HepG2 (cell line): Measurements from ENCODE around the gene NCKIPSD. TPM values are rescaled to one million over a fixed set of nuclear protein-coding genes. Genes with fewer than 3 reads are reported as not detected.
A peak's percentile ranks its signal among the peaks of the same experiment; 100 is the strongest.

Experiments
- ADNP ChIP-seq: sonication (generic); formaldehyde crosslinking; IDR thresholded peaks from 2 replicates; pipeline ENCODE4 v1.4.0; 2020; ENCODE audit warnings: missing genetic modification reagents
- DPF2 ChIP-seq: sonication (generic); formaldehyde crosslinking; IDR thresholded peaks from 2 replicates; pipeline ENCODE4 v1.4.0; 2020; ENCODE audit warnings: mild to moderate bottlenecking, low read depth, missing genetic modification reagents, borderline replicate concordance
- ELF1 ChIP-seq: sonication (generic); formaldehyde crosslinking; IDR thresholded peaks from 2 replicates; pipeline ENCODE4 v1.4.0; 2020; ENCODE audit warnings: missing genetic modification reagents
- IRF2 ChIP-seq: IDR thresholded peaks from 2 replicates; pipeline ENCODE4 v1.6.1; 2018; ENCODE audit warnings: missing genetic modification reagents, missing compliant biosample characterization
- JUNB ChIP-seq: sonication (generic); formaldehyde crosslinking; IDR thresholded peaks from 2 replicates; pipeline ENCODE4 v1.8.0; 2022; ENCODE audit warnings: missing genetic modification reagents, mild to moderate bottlenecking, borderline replicate concordance
- KDM4B ChIP-seq: sonication (generic); formaldehyde crosslinking; IDR thresholded peaks from 2 replicates; pipeline ENCODE4 v1.4.0; 2020; ENCODE audit warnings: missing genetic modification reagents
- KLF11 ChIP-seq: IDR thresholded peaks from 2 replicates; pipeline ENCODE4 v1.6.1; 2016; ENCODE audit warnings: missing compliant biosample characterization
- RFXANK ChIP-seq: IDR thresholded peaks from 2 replicates; pipeline ENCODE4 v1.6.1; 2016
- RXRA ChIP-seq: sonication (generic); formaldehyde crosslinking; IDR thresholded peaks from 2 replicates; pipeline ENCODE4 v1.5.1; 2020; ENCODE audit warnings: missing genetic modification reagents
- TP53 ChIP-seq: sonication (generic); formaldehyde crosslinking; conservative IDR thresholded peaks from 2 replicates; pipeline ENCODE4 v1.4.0; 2020; ENCODE audit warnings: missing genetic modification reagents
- U2AF2 ChIP-seq: fragments of 200-400 bp; formaldehyde crosslinking; IDR thresholded peaks from 2 replicates; pipeline ENCODE4 v1.6.1; 2017; ENCODE audit warnings: low read depth, mild to moderate bottlenecking, low read length
- ZC3H4 ChIP-seq: sonication (generic); formaldehyde crosslinking; IDR thresholded peaks from 2 replicates; pipeline ENCODE4 v1.4.0; 2020; ENCODE audit warnings: missing genetic modification reagents, borderline replicate concordance
- ZFP82 ChIP-seq: sonication (generic); formaldehyde crosslinking; IDR thresholded peaks from 2 replicates; pipeline ENCODE4 v1.5.1; 2020; ENCODE audit warnings: mild to moderate bottlenecking, missing genetic modification reagents, borderline replicate concordance
- ZKSCAN1 ChIP-seq: fragments of 150-350 bp; IDR thresholded peaks from 2 replicates; pipeline ENCODE4 v1.6.1; 2014; ENCODE audit warnings: low read length
- ZNF263 ChIP-seq: sonication (generic); formaldehyde crosslinking; IDR thresholded peaks from 2 replicates; pipeline ENCODE4 v1.4.0; 2020; ENCODE audit warnings: missing genetic modification reagents
- ZNF3 ChIP-seq: IDR thresholded peaks from 2 replicates; pipeline ENCODE4 v1.7.0; 2017; ENCODE audit warnings: inconsistent platforms
- ZNF33B ChIP-seq: sonication (generic); formaldehyde crosslinking; IDR thresholded peaks from 2 replicates; pipeline ENCODE4 v1.5.1; 2020; ENCODE audit warnings: mild to moderate bottlenecking, missing genetic modification reagents
- ZNF563 ChIP-seq: sonication (generic); formaldehyde crosslinking; IDR thresholded peaks from 2 replicates; pipeline ENCODE4 v1.8.0; 2022; ENCODE audit warnings: mild to moderate bottlenecking, moderate library complexity, missing genetic modification reagents
- ZNF7 ChIP-seq: IDR thresholded peaks from 2 replicates; pipeline ENCODE4 v1.6.1; 2016; ENCODE audit warnings: missing biosample characterization, missing genetic modification reagents
- ZNF713 ChIP-seq: sonication (generic); formaldehyde crosslinking; IDR thresholded peaks from 2 replicates; pipeline ENCODE4 v1.4.0; 2020; ENCODE audit warnings: mild to moderate bottlenecking, missing genetic modification reagents
- ZNF737 ChIP-seq: sonication (generic); formaldehyde crosslinking; IDR thresholded peaks from 2 replicates; pipeline ENCODE4 v1.5.0; 2020; ENCODE audit warnings: missing genetic modification reagents, mild to moderate bottlenecking, borderline replicate concordance
- ZSCAN21 ChIP-seq: sonication (generic); formaldehyde crosslinking; IDR thresholded peaks from 2 replicates; pipeline ENCODE4 v1.8.0; 2022; ENCODE audit warnings: mild to moderate bottlenecking, missing genetic modification reagents, moderate library complexity, borderline replicate concordance
- polyA plus RNA-seq, 8 experiments: library from polyadenylated mRNA; depleted of rRNA in 3 of 8; stranded (reverse) in 7 of 8; unstranded in 1 of 8; fragments of >200 nt; fragmentation: Illumina TruSeq in 4 of 8; extraction: Trizol in 4 of 8; gene quantifications; 2 replicates each; pipeline versions ENCODE4 v1.2.1 to v1.2.3, GENCODE V29; 2011 to 2016; ENCODE audit warnings: low read depth in 4 of 8, missing spikeins in 1 of 8, mixed read lengths in 1 of 8; ENCODE audit not compliant: insufficient read depth in 1 of 8
- total RNA-seq, 5 experiments: library from RNA; depleted of rRNA; stranded (reverse); fragments of >200 nt; fragmentation: Illumina TruSeq; extraction: Trizol; gene quantifications; 2 replicates each; pipeline ENCODE4 v1.2.3, GENCODE V29; 2016; ENCODE audit warnings: low read depth in 1 of 5
- TF ChIP-seq, protein P1 (sequence below): sonication (generic); formaldehyde crosslinking; IDR thresholded peaks from 2 replicates; pipeline ENCODE4 v1.9.0; 2022; ENCODE audit warnings: missing genetic modification reagents, mild to moderate bottlenecking, borderline replicate concordance
- TF ChIP-seq, protein P2 (sequence below): sonication (generic); formaldehyde crosslinking; IDR thresholded peaks from 2 replicates; pipeline ENCODE4 v1.5.1; 2020; ENCODE audit warnings: missing genetic modification reagents, mild to moderate bottlenecking, borderline replicate concordance
- TF ChIP-seq, protein P3 (sequence below): IDR thresholded peaks from 2 replicates; pipeline ENCODE4 v1.6.1; 2016; ENCODE audit warnings: missing genetic modification reagents, missing compliant biosample characterization

NCKIPSD gene
- total and polyA plus RNA-seq, 2 of the 13 experiments (the other 11 are each of a cell fraction or from before 2014, with no cell fraction given): 13.5 to 35.2 TPM

DNA sequence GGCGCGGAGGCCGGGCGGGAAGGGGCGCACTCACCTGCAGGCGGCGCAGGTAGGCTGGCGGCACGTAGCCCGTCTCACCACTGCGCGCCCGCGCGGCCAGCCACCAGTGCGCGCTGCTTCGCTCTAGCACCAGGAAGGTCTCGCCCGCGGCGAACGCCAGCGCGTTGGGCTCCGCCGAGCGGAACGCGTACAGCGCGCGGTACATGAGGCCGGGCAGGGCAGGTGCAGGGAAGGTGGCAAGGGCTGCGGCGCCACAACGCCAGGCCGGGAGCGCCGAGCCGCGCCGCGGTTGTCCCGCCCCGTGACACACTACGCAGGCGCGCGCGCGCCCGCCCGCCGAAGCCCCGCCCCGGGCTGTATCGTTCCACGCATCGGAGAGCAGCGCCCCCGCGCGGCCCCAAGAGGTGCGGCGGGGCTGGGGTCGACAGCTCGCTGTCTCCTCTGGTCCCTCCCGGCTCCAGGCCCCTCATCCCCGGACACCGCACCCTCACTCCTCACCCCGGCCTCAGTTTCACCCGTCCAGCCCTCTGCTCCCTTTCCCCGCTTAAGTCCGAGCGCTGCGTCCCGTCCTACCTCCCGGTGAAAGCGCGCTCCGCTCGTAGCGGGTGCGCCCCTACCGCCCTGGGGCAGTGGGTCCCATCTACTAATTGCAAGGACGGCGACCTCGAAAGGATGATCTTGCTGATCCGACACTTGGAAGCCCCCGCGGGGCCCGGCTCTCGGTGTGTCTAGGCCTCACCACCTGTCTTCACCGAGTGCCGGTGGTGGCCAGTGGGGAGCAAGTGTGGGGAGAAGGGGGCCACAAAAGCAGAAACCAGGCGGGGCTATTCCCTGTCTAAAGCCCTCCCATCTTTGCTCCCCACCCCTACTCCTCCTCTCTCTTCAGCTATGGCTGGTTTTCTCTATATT, at the start of gene NCKIPSD (continued):
- TF ChIP-seq U2AF2 (no peak), KDM4B (no peak), TP53 (CRISPR knock-in tag) (no peak), DPF2 (CRISPR knock-in tag) (0 out of 2 replicates have a peak, but pooled peaks have one; percentile 24), ADNP (CRISPR knock-in tag) (no peak), ZSCAN21 (CRISPR knock-in tag) (peak; percentile 84; the same call in 1 of the 2 replicates), ZNF713 (0 out of 2 replicates have a peak, but pooled peaks have one; percentile 45), ZNF3 (no peak), ZNF563 (no peak), IRF2 (CRISPR knock-in tag) (peak; percentile 52; the same call in 1 of the 2 replicates), ZNF7 (no peak), KLF11 (no peak), ELF1 (CRISPR knock-in tag) (no peak), JUNB (no peak), RFXANK (0 out of 2 replicates have a peak, but pooled peaks have one; percentile 36), ZFP82 (0 out of 2 replicates have a peak, but pooled peaks have one; percentile 39), ZC3H4 (CRISPR knock-in tag) (no peak), ZNF33B (CRISPR knock-in tag) (peak; percentile 90; the same call in 1 of the 2 replicates), ZKSCAN1 (no peak), RXRA (CRISPR knock-in tag) (no peak), ZNF737 (CRISPR knock-in tag) (no peak), ZNF263 (CRISPR knock-in tag) (no peak; the same call in 1 of the 2 replicates)
- TF ChIP-seq, protein P1, sequence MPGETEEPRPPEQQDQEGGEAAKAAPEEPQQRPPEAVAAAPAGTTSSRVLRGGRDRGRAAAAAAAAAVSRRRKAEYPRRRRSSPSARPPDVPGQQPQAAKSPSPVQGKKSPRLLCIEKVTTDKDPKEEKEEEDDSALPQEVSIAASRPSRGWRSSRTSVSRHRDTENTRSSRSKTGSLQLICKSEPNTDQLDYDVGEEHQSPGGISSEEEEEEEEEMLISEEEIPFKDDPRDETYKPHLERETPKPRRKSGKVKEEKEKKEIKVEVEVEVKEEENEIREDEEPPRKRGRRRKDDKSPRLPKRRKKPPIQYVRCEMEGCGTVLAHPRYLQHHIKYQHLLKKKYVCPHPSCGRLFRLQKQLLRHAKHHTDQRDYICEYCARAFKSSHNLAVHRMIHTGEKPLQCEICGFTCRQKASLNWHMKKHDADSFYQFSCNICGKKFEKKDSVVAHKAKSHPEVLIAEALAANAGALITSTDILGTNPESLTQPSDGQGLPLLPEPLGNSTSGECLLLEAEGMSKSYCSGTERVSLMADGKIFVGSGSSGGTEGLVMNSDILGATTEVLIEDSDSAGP (CRISPR knock-in tag): peak; percentile 74
- TF ChIP-seq, protein P2, sequence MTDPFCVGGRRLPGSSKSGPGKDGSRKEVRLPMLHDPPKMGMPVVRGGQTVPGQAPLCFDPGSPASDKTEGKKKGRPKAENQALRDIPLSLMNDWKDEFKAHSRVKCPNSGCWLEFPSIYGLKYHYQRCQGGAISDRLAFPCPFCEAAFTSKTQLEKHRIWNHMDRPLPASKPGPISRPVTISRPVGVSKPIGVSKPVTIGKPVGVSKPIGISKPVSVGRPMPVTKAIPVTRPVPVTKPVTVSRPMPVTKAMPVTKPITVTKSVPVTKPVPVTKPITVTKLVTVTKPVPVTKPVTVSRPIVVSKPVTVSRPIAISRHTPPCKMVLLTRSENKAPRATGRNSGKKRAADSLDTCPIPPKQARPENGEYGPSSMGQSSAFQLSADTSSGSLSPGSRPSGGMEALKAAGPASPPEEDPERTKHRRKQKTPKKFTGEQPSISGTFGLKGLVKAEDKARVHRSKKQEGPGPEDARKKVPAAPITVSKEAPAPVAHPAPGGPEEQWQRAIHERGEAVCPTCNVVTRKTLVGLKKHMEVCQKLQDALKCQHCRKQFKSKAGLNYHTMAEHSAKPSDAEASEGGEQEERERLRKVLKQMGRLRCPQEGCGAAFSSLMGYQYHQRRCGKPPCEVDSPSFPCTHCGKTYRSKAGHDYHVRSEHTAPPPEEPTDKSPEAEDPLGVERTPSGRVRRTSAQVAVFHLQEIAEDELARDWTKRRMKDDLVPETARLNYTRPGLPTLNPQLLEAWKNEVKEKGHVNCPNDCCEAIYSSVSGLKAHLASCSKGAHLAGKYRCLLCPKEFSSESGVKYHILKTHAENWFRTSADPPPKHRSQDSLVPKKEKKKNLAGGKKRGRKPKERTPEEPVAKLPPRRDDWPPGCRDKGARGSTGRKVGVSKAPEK (CRISPR knock-in tag): no peak
- TF ChIP-seq, protein P3, sequence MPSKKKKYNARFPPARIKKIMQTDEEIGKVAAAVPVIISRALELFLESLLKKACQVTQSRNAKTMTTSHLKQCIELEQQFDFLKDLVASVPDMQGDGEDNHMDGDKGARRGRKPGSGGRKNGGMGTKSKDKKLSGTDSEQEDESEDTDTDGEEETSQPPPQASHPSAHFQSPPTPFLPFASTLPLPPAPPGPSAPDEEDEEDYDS (CRISPR knock-in tag): peak; percentile 27; the same call in 1 of the 2 replicates
